IPS-18a (cell line): ENCODE measurements around the gene TFDP1.
"Not testable (repeated sequence)": the region's sequence is repeated elsewhere in the genome, so short reads cannot be mapped to it uniquely, and the experiment has no call there.

Source experiments
- H3K27ac ChIP-seq: one replicate; pipeline ENCODE4 v1.5.1; 2013; ENCODE audit warnings: low read length
- H3K27me3 ChIP-seq: one replicate; pipeline ENCODE4 v1.6.1; 2013; ENCODE audit warnings: mild to moderate bottlenecking, low read length; ENCODE audit not compliant: control insufficient read depth, insufficient read depth
- H3K36me3 ChIP-seq: one replicate; pipeline ENCODE4 v1.6.1; 2013; ENCODE audit warnings: low read depth, low read length; ENCODE audit not compliant: control insufficient read depth
- H3K4me1 ChIP-seq: one replicate; pipeline ENCODE4 v1.6.1; 2013; ENCODE audit warnings: low read depth, low read length; ENCODE audit not compliant: control insufficient read depth
- H3K4me3 ChIP-seq: one replicate; pipeline ENCODE4 v1.5.1; 2013; ENCODE audit warnings: low read length
- H3K9ac ChIP-seq: one replicate; pipeline ENCODE4 v1.6.1; 2013; ENCODE audit warnings: mild to moderate bottlenecking, low read length, moderate library complexity
- H3K9me3 ChIP-seq: one replicate; pipeline ENCODE4 v1.6.1; 2013; ENCODE audit warnings: low read depth, low read length; ENCODE audit not compliant: control insufficient read depth

TFDP1 gene

GRCh38 chr13:113594066-113594821 is 9.7 kb downstream of the TFDP1 start:
- not testable (repeated sequence) for H3K4me1 ChIP-seq, H3K27ac ChIP-seq, H3K9me3 ChIP-seq, H3K27me3 ChIP-seq, H3K4me3 ChIP-seq, H3K9ac ChIP-seq, H3K36me3 ChIP-seq

- H3K27ac ChIP-seq: no peak overlapping the region
- H3K27me3 ChIP-seq: no peaks in the 10 kb centered on the region
- H3K4me3 ChIP-seq: no peak overlapping the region
- H3K9me3 ChIP-seq: no peaks in the 10 kb centered on the region
- H3K4me1 ChIP-seq: no peaks in the 10 kb centered on the region
- no peak overlapping the region for H3K9ac ChIP-seq
- H3K36me3 ChIP-seq: peaks cover 6% of the 10 kb centered on the region
These were observed 10.6 kb downstream of the TFDP1 start for GRCh38 chr13:113595131-113595530.

GRCh38 chr13:113596321-113597200 is 12.0 kb downstream of the TFDP1 start:
- Histone ChIP-seq H3K9me3 (no peaks in the 10 kb centered on the region), H3K27me3 (no peaks in the 10 kb centered on the region), H3K36me3 (peaks cover 14% of the 10 kb centered on the region), H3K4me1 (no peaks in the 10 kb centered on the region), H3K4me3 (no peak overlapping the region), H3K9ac (no peak overlapping the region), H3K27ac (no peak overlapping the region)

- H3K27ac ChIP-seq: no peak overlapping the region
- peaks cover 14% of the 10 kb centered on the region for H3K36me3 ChIP-seq
- no peaks in the 10 kb centered on the region for H3K27me3 ChIP-seq
- H3K9ac ChIP-seq: no peak overlapping the region
- peaks cover 2% of the 10 kb centered on the region for H3K4me1 ChIP-seq
- H3K9me3 ChIP-seq: no peaks in the 10 kb centered on the region
- no peak overlapping the region for H3K4me3 ChIP-seq
These were observed 13.0 kb downstream of the TFDP1 start for GRCh38 chr13:113597391-113598080.

GRCh38 chr13:113598081-113598410 is 13.5 kb downstream of the TFDP1 start:
- Histone ChIP-seq H3K4me1 (peaks cover 4% of the 10 kb centered on the region), H3K27me3 (no peaks in the 10 kb centered on the region), H3K36me3 (peaks cover 14% of the 10 kb centered on the region), H3K27ac (no peak overlapping the region), H3K4me3 (no peak overlapping the region), H3K9me3 (no peaks in the 10 kb centered on the region), H3K9ac (no peak overlapping the region)

- H3K9ac ChIP-seq: no peak overlapping the region
- no peaks in the 10 kb centered on the region for H3K9me3 ChIP-seq
- H3K27me3 ChIP-seq: no peaks in the 10 kb centered on the region
- H3K27ac ChIP-seq: no peak overlapping the region
- H3K4me1 ChIP-seq: peaks cover 4% of the 10 kb centered on the region
- H3K36me3 ChIP-seq: peaks cover 14% of the 10 kb centered on the region
- no peak overlapping the region for H3K4me3 ChIP-seq
These were observed 13.9 kb downstream of the TFDP1 start for GRCh38 chr13:113598481-113598880.

- H3K4me3 ChIP-seq: no peak overlapping the region
- no peak overlapping the region for H3K9ac ChIP-seq
- no peak overlapping the region for H3K27ac ChIP-seq
- H3K36me3 ChIP-seq: peaks cover 14% of the 10 kb centered on the region
- no peaks in the 10 kb centered on the region for H3K27me3 ChIP-seq
- H3K4me1 ChIP-seq: peaks cover 4% of the 10 kb centered on the region
- no peaks in the 10 kb centered on the region for H3K9me3 ChIP-seq
These were observed 14.8 kb downstream of the TFDP1 start for GRCh38 chr13:113599391-113599790.

- no peaks in the 10 kb centered on the region for H3K27me3 ChIP-seq
- no peak overlapping the region for H3K4me3 ChIP-seq
- H3K9ac ChIP-seq: no peak overlapping the region
- H3K9me3 ChIP-seq: no peaks in the 10 kb centered on the region
- H3K27ac ChIP-seq: no peak overlapping the region
- peaks cover 4% of the 10 kb centered on the region for H3K4me1 ChIP-seq
- peaks cover 11% of the 10 kb centered on the region for H3K36me3 ChIP-seq
These were observed 16.9 kb downstream of the TFDP1 start for GRCh38 chr13:113601166-113602070.

- H3K27me3 ChIP-seq: no peaks in the 10 kb centered on the region
- no peak overlapping the region for H3K27ac ChIP-seq
- H3K36me3 ChIP-seq: peaks cover 9% of the 10 kb centered on the region
- no peaks in the 10 kb centered on the region for H3K9me3 ChIP-seq
- no peak overlapping the region for H3K9ac ChIP-seq
- peaks cover 4% of the 10 kb centered on the region for H3K4me1 ChIP-seq
- no peak overlapping the region for H3K4me3 ChIP-seq
These were observed 17.9 kb downstream of the TFDP1 start for GRCh38 chr13:113602291-113602988.

- no peaks in the 10 kb centered on the region for H3K9me3 ChIP-seq
- peaks cover 4% of the 10 kb centered on the region for H3K4me1 ChIP-seq
- no peak overlapping the region for H3K4me3 ChIP-seq
- no peak overlapping the region for H3K27ac ChIP-seq
- peaks cover 9% of the 10 kb centered on the region for H3K36me3 ChIP-seq
- no peak overlapping the region for H3K9ac ChIP-seq
- no peaks in the 10 kb centered on the region for H3K27me3 ChIP-seq
These were observed 18.7 kb downstream of the TFDP1 start for GRCh38 chr13:113603116-113603710.
